ENCODE measurements around the gene GMNC. TPM values are rescaled to one million over a fixed set of nuclear protein-coding genes. Genes with fewer than 3 reads are reported as not detected.
"Not testable (repeated sequence)": the region's sequence is repeated elsewhere in the genome, so short reads cannot be mapped to it uniquely, and the experiment has no call there.

GMNC gene
- total RNA-seq, 2 experiments from 2014 or later, result not detected

GRCh38 chr3:190875061-190875460 lies 12.6 kb upstream of the GMNC start:
- H3K9me3 Mint-ChIP-seq (ENCODE audit: insufficient read depth); POLR2A ChIA-PET; CTCF ChIA-PET; H3K27ac Mint-ChIP-seq; ATAC-seq; H3K36me3 Mint-ChIP-seq (ENCODE audit: low read depth); DNase-seq; H3K27me3 Mint-ChIP-seq (ENCODE audit: low read depth); H3K4me3 Mint-ChIP-seq; H3K4me1 Mint-ChIP-seq (ENCODE audit: low read depth): not testable (repeated sequence)

- Mint-ChIP-seq H3K4me3 (no peak overlapping the region), H3K9me3 (ENCODE audit: insufficient read depth) (no peaks in the 10 kb centered on the region), H3K27ac (no peak overlapping the region), H3K27me3 (ENCODE audit: low read depth) (no peaks in the 10 kb centered on the region), H3K4me1 (ENCODE audit: low read depth) (no peaks in the 10 kb centered on the region), H3K36me3 (ENCODE audit: low read depth) (no peaks in the 10 kb centered on the region)
- ChIA-PET CTCF (no interaction called here), POLR2A (no interaction called here)
- DNase-seq (no peak), ATAC-seq (no peak)
Observed at GRCh38 chr3:190870127-190870526, 7.6 kb upstream of the GMNC start.

GRCh38 chr3:190867071-190867470 lies 4.6 kb upstream of the GMNC start:
- Mint-ChIP-seq H3K4me1 (ENCODE audit: low read depth) (peaks cover 3% of the 10 kb centered on the region), H3K36me3 (ENCODE audit: low read depth) (no peaks in the 10 kb centered on the region), H3K9me3 (ENCODE audit: insufficient read depth) (no peaks in the 10 kb centered on the region), H3K27ac (no peak overlapping the region), H3K27me3 (ENCODE audit: low read depth) (peaks cover 20% of the 10 kb centered on the region), H3K4me3 (no peak overlapping the region)
- DNase-seq, result no peak
- POLR2A ChIA-PET, result no interaction called here
- ATAC-seq, result no peak
- CTCF ChIA-PET, result no interaction called here

GRCh38 chr3:190865828-190866227 lies 3.3 kb upstream of the GMNC start:
- Mint-ChIP-seq H3K9me3 (ENCODE audit: insufficient read depth) (no peaks in the 10 kb centered on the region), H3K4me3 (no peak overlapping the region), H3K36me3 (ENCODE audit: low read depth) (no peaks in the 10 kb centered on the region), H3K27ac (no peak overlapping the region), H3K4me1 (ENCODE audit: low read depth) (peaks cover 3% of the 10 kb centered on the region), H3K27me3 (ENCODE audit: low read depth) (peaks cover 25% of the 10 kb centered on the region)
- ChIA-PET POLR2A (no interaction called here), CTCF (no interaction called here)
- DNase-seq (no peak), ATAC-seq (no peak)

- no peaks in the 10 kb centered on the region for H3K9me3 Mint-ChIP-seq (ENCODE audit: insufficient read depth)
- ATAC-seq, result no peak
- POLR2A ChIA-PET, result no interaction called here
- H3K36me3 Mint-ChIP-seq (ENCODE audit: low read depth), result no peaks in the 10 kb centered on the region
- no peak overlapping the region for H3K4me3 Mint-ChIP-seq
- CTCF ChIA-PET, result no interaction called here
- H3K27ac Mint-ChIP-seq, result no peak overlapping the region
- peaks cover 3% of the 10 kb centered on the region for H3K4me1 Mint-ChIP-seq (ENCODE audit: low read depth)
- H3K27me3 Mint-ChIP-seq (ENCODE audit: low read depth), result peaks cover 28% of the 10 kb centered on the region
- DNase-seq, result no peak
Observed at GRCh38 chr3:190865419-190865818, 2.9 kb upstream of the GMNC start.

GRCh38 chr3:190864002-190864401 lies 1.5 kb upstream of the GMNC start:
- Mint-ChIP-seq H3K36me3 (ENCODE audit: low read depth) (no peaks in the 10 kb centered on the region), H3K4me3 (no peak overlapping the region)
- CTCF ChIA-PET, result no interaction called here

GRCh38 chr3:190863119-190863465 lies 598 bp upstream of the GMNC start:
- ChIA-PET CTCF (no interaction called here), POLR2A (no interaction called here)
- Mint-ChIP-seq H3K36me3 (ENCODE audit: low read depth) (no peaks in the 10 kb centered on the region), H3K27ac (no peak overlapping the region), H3K27me3 (ENCODE audit: low read depth) (peaks cover 29% of the 10 kb centered on the region), H3K4me3 (peak overlapping the region; percentile 10), H3K9me3 (ENCODE audit: insufficient read depth) (no peaks in the 10 kb centered on the region), H3K4me1 (ENCODE audit: low read depth) (peaks cover 3% of the 10 kb centered on the region)
- DNase-seq (no peak), ATAC-seq (no peak)

More at GRCh38 chr3:190864002-190864401, 1.5 kb upstream of the GMNC start:
- POLR2A ChIA-PET, result no interaction called here
- ATAC-seq, result no peak
- Mint-ChIP-seq H3K27me3 (ENCODE audit: low read depth) (peaks cover 29% of the 10 kb centered on the region), H3K4me1 (ENCODE audit: low read depth) (peaks cover 3% of the 10 kb centered on the region), H3K9me3 (ENCODE audit: insufficient read depth) (no peaks in the 10 kb centered on the region), H3K27ac (no peak overlapping the region)
- no peak for DNase-seq

GRCh38 chr3:190860521-190860920 lies 2.0 kb downstream of the GMNC start:
- H3K4me1 Mint-ChIP-seq (ENCODE audit: low read depth), result peaks cover 3% of the 10 kb centered on the region
- POLR2A ChIA-PET, result no interaction called here
- ATAC-seq (no peak), DNase-seq (no peak)
- CTCF ChIA-PET, result no interaction called here
- H3K27me3 Mint-ChIP-seq (ENCODE audit: low read depth), result peaks cover 29% of the 10 kb centered on the region
- H3K27ac Mint-ChIP-seq, result no peak overlapping the region
- H3K36me3 Mint-ChIP-seq (ENCODE audit: low read depth), result no peaks in the 10 kb centered on the region
- no peak overlapping the region for H3K4me3 Mint-ChIP-seq
- no peaks in the 10 kb centered on the region for H3K9me3 Mint-ChIP-seq (ENCODE audit: insufficient read depth)

GRCh38 chr3:190855151-190855550 lies 7.3 kb downstream of the GMNC start:
- no peaks in the 10 kb centered on the region for H3K36me3 Mint-ChIP-seq (ENCODE audit: low read depth)
- H3K4me1 Mint-ChIP-seq (ENCODE audit: low read depth), result no peaks in the 10 kb centered on the region

GRCh38 chr3:190854062-190854461 lies 8.4 kb downstream of the GMNC start:
- H3K27ac Mint-ChIP-seq, result no peak overlapping the region
- ATAC-seq (no peak), DNase-seq (no peak)
- H3K4me1 Mint-ChIP-seq (ENCODE audit: low read depth), result no peaks in the 10 kb centered on the region
- no peaks in the 10 kb centered on the region for H3K36me3 Mint-ChIP-seq (ENCODE audit: low read depth)
- CTCF ChIA-PET, result no interaction called here
- no peaks in the 10 kb centered on the region for H3K9me3 Mint-ChIP-seq (ENCODE audit: insufficient read depth)
- no peaks in the 10 kb centered on the region for H3K27me3 Mint-ChIP-seq (ENCODE audit: low read depth)
- H3K4me3 Mint-ChIP-seq, result no peak overlapping the region
- POLR2A ChIA-PET, result no interaction called here

More at GRCh38 chr3:190855151-190855550, 7.3 kb downstream of the GMNC start:
- Mint-ChIP-seq H3K4me3 (no peak overlapping the region), H3K9me3 (ENCODE audit: insufficient read depth) (no peaks in the 10 kb centered on the region), H3K27me3 (ENCODE audit: low read depth) (no peaks in the 10 kb centered on the region), H3K27ac (no peak overlapping the region)
- ATAC-seq, result no peak
- CTCF ChIA-PET, result no interaction called here
- no peak for DNase-seq
- POLR2A ChIA-PET, result no interaction called here

- H3K36me3 Mint-ChIP-seq (ENCODE audit: low read depth), result no peaks in the 10 kb centered on the region
- ChIA-PET CTCF (no interaction called here), POLR2A (no interaction called here)
- H3K27me3 Mint-ChIP-seq (ENCODE audit: low read depth), result no peaks in the 10 kb centered on the region
- no peak for DNase-seq
- no peak for ATAC-seq
- H3K4me1 Mint-ChIP-seq (ENCODE audit: low read depth), result no peaks in the 10 kb centered on the region
- no peak overlapping the region for H3K4me3 Mint-ChIP-seq
- H3K27ac Mint-ChIP-seq, result no peak overlapping the region
- H3K9me3 Mint-ChIP-seq (ENCODE audit: insufficient read depth), result no peaks in the 10 kb centered on the region
Observed at GRCh38 chr3:190853464-190853863, 9.0 kb downstream of the GMNC start.

GRCh38 chr3:190849607-190850006 lies 12.9 kb downstream of the GMNC start:
- ChIA-PET POLR2A (no interaction called here), CTCF (no interaction called here)
- no peak overlapping the region for H3K4me3 Mint-ChIP-seq
- no peaks in the 10 kb centered on the region for H3K36me3 Mint-ChIP-seq (ENCODE audit: low read depth)
- ATAC-seq, result no peak
- no peaks in the 10 kb centered on the region for H3K27me3 Mint-ChIP-seq (ENCODE audit: low read depth)
- no peak overlapping the region for H3K27ac Mint-ChIP-seq
- H3K4me1 Mint-ChIP-seq (ENCODE audit: low read depth), result no peaks in the 10 kb centered on the region
- no peaks in the 10 kb centered on the region for H3K9me3 Mint-ChIP-seq (ENCODE audit: insufficient read depth)
- no peak for DNase-seq

- Mint-ChIP-seq H3K36me3 (ENCODE audit: low read depth) (no peaks in the 10 kb centered on the region), H3K9me3 (ENCODE audit: insufficient read depth) (no peaks in the 10 kb centered on the region), H3K4me1 (ENCODE audit: low read depth) (no peaks in the 10 kb centered on the region), H3K27ac (no peak overlapping the region), H3K27me3 (ENCODE audit: low read depth) (no peaks in the 10 kb centered on the region), H3K4me3 (no peak overlapping the region)
- no peak for DNase-seq
- ATAC-seq, result no peak
- POLR2A ChIA-PET, result no interaction called here
- CTCF ChIA-PET, result no interaction called here
Observed at GRCh38 chr3:190848870-190849269, 13.6 kb downstream of the GMNC start.

Data from activated CD8-positive, alpha-beta T cell treated with anti-CD3 and anti-CD28 coated beads, Interleukin-2, amount 10 ng/mL, durations not matched to agents 7 days and 5 days (primary cell).